Stimulated activated naive CD8-positive, alpha-beta T cell treated with anti-CD3 and anti-CD28 coated beads, Interleukin-15, Interleukin-2, amounts not matched to agents 100 U/mL and 50 U/mL, for 24 hours (primary cell): ENCODE results near the gene SEMA3E.
"Not testable (repeated sequence)": the region's sequence is repeated elsewhere in the genome, so short reads cannot be mapped to it uniquely, and the experiment has no call there.

Experiments used
- ATAC-seq: fragments of 150-1000 bp; cut with Tn5 transposase; one replicate; pipeline ENCODE4 v1.10.0; 2021
- DNase-seq: peaks from one replicate; pipeline ENCODE4 v3.0.0; 2021

SEMA3E gene

DNA sequence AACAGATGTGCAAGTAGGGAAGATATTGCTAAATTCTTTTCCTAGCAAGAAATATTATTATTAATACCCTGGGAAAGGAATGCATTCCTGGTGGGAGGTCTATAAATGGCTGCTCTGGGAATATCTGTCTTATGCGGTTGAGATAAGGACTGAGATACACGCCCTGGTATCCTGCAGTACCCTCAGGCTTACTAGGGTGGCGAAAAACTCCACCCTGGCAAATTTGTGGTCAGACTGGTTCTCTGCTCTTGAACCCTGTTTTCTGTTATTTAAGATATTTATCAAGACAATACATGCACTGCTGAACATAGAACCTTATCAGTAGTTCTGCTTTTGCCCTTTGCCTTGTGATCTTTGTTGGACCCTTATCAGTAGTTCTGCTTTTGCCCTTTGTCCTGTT, 96.4 kb downstream of the SEMA3E start:
- not testable (repeated sequence) for ATAC-seq, DNase-seq

DNA sequence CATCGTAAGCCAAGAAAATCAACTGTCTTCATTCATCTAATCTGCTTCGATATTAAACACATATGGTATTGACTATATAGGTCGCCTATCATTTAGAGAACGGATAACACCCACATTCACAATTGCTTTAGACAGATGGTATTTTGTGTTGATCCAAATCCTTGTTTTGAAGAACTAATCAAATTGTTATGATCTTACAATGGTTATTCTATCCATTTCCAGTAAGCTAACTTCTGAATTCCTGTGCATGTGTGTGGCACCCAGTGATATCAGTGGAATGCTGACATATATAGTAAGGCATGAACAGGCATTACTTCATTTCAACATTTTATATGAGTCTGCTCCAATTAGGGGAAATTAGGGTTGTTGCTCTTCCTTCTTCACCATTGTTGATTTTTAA, 98.8 kb downstream of the SEMA3E start:
- no peak for ATAC-seq

DNA sequence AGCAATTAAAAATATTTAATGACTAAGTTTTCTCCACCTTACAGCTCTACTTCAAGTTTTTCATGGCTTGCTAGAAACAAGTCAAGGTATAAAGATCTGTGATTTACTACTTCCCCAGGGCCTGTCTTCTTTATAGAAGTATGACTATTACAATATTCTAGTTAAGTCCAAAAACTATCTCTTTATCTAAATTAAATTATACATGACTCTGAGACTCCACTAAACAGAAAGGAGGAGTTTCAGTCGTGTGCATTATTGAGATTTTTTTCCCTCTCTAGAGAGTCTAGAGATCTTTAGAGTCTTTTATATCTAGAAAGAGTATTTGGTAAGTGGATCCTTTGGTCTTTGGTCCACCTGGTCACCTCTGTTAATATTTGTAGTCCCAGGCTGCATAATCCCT, 100.7 kb downstream of the SEMA3E start:
- DNase-seq (no peak), ATAC-seq (no peak)

More for the DNA sequence above, 98.8 kb downstream of the SEMA3E start:
- DNase-seq = no peak

DNA sequence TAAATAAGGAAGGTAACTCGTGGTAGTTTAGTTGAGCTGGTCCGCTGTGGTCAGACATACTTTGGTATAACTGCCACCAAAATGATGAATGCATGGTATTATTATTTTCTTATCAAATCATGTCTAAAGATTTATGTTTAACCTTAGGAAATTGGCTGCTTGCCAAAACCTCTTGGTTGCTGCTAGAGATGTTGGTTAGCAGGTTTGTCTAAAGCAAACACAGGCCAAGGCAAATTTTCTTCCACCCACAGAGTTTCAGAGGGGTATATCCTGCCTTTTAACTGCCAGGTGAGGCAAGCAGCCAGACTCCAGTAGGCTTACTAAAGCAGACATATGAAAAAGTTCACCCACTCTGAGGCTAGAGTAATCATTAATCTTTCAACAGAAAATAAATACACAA, 101.4 kb downstream of the SEMA3E start:
- no peak for ATAC-seq
- no peak for DNase-seq

DNA sequence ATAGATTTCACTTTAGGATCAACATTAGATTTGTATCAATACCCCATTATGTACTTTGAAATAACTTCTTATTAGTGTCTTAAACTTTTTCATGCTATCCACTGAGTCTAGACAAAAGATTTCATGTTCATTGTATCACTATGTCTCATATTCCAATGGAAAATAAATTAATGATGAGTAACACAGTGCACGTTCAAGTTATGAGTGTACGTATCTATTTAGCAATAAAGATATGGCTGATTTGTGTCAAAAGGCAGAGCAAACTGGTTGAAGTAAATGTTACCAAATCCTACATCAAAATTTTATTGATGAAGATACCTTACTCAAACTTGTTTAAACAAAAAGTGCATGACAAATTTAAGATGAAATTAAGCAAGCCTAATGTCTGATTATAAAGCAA, 102.4 kb downstream of the SEMA3E start:
- ATAC-seq = no peak
- no peak for DNase-seq

DNA sequence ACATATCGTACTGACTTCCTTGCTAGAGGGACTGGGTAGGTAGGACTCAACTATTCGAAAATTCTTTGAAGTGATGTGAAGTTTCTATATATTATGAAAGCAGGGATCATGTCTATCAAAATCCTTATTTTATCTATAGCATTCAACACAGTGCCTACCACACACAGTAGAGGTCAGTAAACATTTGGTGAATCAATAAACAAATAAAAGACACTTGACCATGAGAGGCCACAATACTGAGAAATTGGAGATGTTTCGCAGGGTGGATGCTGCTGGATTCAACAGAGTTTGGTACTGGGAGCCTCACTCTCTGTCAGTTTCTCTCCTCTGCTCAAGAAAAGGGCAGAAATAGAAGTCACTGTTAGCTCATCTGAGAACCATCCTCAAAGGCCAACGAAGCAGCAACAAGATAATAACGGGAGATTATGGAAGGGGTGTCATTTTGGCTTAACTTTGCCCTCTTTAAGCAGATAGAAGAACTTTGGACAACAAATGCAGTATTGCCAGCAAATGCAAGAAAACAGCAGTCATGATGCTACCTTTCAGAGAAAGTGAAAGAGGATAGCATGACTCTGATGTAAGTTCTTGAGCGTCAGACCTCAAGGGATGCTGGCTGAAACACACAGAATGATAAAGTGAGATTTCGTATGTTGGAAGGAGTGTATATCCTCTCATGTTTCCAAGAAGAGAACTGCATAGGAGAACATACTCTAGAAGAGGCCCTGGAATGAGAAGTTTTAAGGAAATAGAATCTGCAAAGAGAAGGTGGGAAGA, 107.6 kb downstream of the SEMA3E start:
- DNase-seq (no peak), ATAC-seq (no peak)

DNA sequence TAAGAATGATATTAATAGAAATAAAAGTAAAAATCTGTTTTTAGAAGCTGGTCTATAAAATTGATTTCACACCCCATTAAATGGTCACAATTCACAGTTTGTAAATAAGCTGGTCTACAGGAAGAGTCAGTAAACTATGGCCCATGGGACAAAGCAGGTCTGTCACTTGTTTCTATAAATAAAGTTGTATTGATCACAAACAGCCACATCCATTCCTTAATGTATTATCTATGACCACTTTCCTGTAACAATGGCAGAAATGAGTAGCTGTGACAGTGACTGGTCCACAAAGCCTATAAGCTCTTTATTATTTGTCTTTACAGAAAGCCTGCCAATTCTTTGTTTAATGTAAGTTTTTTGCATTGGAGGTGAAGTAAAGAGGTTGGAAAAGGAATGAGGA, 114.5 kb downstream of the SEMA3E start:
- ATAC-seq (no peak), DNase-seq (no peak)

DNA sequence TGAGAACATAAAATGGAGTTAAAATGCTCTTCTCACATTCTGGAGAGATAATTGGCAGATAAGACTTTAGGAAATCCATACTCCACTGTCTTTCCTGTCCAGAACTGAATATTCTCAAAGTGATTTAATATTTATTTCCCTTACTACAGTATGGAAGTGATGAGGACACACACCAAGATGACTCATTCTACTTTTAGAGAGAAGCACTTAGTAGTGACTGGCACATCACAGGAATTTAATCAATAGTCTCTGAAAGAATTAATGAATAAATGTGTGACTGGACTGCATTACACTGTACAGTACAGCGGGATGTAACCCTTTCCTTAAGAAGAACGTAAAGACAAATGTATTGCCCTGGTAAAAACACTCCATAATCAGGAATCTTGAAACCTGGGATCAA, 116.7 kb downstream of the SEMA3E start:
- no peak for ATAC-seq
- no peak for DNase-seq

DNA sequence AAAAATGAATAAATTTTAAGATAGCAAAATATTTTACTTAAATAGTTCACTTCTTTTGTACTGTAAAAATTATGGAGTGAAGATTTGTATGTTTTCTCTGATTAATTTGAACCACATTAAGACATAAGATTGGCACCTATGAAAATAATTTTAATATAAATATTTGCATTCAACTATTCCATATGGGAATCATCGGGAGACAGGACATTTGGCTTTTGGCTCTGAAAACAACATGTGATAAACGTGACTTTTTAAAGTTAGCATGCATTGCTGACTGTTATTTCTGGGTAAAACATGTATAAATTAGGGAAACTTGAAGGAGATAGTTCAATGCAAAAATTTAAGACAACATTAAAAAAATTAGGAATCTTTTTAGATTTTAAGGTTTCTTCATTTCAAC, 117.2 kb downstream of the SEMA3E start:
- no peak for ATAC-seq
- no peak for DNase-seq

DNA sequence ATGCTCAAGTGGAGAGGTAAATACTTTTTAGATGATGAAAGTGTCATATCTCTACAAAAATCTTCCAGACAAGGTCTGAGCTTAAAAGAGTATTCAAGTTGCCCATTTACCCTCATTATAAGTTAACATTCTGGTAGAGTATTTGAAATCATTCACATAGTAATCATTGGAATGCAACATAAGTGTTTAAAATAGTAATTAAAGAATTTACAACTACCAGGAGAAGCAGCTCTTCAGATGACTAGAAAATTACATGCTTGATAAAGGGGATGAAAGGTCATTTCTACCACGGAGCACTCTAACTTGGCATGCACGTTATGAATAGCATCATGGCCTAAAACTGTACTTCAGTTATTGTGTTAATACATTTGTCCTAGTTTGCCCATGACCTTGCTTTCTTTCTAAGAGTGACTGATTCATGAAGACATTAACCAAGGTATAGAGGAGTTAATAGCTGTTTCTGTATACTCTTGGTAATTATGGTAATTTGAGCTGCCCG, 120.0 kb downstream of the SEMA3E start:
- DNase-seq (no peak), ATAC-seq (no peak)

DNA sequence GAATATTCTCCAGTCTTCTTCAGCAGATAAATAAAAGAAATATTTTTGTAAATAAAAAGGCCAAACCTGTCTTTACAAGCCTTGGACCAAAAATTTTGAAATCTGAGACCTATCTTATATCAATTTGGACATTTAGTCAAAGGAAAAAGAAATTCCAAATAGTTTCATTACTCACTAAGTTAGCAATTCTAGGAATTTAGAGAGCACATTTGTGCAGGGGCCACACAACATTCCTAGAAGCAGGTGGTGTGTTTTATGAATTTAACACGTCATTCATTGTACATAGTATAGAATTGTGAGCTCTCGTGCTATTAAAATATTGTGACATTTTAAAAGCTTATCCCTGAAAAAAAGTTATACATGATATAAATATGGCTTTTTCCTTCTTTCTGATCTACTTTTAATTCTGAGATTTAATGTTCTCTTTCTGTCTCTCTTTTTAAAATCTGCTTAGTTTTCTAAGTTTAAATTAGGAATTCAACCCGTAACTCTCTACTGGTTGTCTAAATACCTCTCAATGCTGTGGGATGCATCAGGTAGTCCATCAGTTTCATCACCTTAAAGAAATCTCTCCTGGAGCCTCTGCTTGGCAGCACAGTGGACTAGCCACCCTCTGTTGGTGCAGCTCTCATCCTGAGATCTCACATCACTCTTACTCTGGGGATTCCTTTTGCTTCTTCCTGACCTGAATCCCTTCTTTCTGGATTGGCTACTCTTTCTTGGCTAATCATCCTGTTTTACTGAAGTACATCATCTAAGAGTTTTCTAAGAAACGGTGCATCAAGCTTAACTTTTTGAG, 124.5 kb downstream of the SEMA3E start:
- no peak for DNase-seq
- ATAC-seq = no peak

DNA sequence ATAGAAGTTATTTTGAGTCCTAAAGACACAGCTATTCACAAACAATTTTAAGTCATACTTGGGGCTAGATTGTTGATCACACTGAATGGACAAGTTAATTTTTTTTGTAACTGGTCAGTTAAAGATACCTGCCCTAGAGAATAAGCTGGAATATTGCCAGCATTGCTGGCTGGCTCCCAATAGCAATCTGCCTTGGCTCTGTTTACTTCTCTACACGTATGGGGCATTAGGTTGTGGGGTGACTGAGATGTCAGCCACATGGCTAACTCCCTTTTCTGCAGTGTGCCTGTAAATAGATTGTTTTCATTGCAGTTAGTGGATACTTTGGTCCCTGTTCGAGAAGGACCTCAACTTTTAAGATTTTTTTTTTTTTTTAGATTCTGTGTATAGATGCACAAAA, 128.2 kb downstream of the SEMA3E start:
- ATAC-seq = no peak
- no peak for DNase-seq

DNA sequence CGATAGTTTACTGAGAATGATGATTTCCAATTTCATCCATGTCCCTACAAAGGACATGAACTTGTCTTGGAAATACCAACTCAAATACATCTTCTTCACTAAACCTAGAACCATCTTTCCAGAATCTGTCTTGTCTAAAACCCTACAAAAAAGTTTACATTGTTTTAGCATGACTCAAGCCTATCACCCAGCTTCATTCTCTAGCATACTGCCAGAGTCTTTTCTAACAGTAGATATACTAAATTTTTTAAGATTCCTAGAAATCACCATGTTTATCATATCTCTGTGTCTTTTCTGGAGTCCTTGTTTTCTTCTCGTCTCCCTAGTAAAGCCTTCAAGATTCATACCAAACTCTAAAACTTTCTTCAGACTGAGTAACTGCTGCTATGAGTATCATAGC, 129.7 kb downstream of the SEMA3E start:
- ATAC-seq (no peak), DNase-seq (no peak)

DNA sequence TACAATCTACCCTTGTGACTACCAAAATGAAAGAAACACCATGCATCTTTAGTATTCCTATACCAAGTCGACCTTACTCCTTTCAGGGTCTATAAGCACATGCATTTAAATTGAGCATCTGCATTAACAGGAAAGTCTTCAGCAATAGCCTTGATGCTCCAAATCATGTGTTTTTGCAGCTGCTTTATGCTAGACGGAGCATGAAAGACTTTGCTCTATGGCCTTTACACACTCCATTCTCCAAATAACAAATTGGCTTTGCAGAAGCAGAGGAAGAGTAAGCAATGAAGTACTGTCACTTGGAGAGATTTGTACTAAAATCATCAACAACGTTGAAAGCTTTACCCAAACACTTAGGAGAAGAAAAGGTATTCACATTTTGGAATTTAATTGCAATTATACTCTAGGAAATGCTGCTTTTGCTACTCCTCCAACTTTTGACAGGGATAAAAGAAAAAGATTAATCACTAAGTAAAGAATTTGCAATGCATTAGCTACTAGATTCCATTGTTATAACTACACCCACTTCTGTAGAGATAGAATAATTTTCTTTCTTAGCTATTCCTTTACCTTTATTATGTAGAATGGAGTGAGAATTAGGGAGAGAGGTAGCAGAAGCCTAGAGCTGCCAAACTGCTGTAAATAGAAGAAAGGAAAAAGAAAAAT, 131.8 kb downstream of the SEMA3E start:
- DNase-seq = no peak
- ATAC-seq = no peak

DNA sequence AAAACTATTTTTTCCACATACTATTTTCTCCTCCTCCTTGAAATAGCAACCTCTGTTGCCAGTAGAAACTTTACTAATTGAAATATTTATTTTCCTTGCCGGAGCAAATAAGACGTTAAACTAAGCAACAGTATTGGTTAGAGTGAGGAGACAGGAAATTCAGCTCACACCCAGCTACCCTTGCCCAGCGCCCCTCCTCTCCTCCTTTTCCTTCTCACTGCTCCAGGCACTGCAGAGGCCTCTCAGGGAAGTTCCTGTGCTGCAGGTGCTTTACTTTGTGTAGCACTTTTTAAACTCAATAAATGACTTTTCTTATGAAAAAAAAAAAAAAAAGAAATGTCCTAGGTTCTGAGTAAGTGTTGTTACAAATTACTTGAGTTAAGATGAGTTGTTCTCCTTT, 134.0 kb downstream of the SEMA3E start:
- DNase-seq (no peak), ATAC-seq (no peak)

DNA sequence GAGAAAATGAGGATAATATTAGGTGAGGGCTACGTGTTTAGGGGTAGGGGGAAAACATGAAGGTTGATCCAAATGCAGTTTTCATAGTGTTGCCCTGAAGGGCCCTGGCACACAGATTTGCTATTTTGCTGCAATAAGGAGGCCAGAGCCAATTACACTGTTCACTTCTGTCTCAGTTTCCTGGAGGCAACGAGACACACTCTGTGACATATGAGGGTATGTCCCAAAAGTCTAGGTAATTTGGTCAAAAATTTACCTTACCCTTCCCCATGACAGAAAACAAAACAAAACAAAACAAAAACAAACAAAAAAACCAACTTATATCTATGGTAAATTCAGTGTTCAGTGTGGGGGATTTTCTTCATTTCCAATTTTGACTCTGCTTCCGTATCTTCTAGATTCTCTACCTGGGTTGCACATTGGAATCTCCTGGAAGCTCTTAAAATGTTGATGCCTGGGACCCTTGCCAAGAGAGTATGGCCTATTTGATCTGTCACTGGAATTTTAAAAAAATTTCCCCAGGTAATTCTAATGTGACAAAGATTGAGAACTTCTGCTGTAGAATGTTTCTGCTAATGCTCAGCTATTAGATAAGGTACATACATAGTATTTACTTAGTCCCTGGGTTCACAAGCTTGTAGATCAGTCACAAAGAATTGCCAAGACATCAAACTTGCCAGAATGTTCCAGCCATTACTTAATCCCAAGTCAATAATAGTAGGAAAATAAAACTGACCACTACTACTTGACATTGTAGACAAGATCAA, 139.5 kb downstream of the SEMA3E start:
- DNase-seq (no peak), ATAC-seq (no peak)

DNA sequence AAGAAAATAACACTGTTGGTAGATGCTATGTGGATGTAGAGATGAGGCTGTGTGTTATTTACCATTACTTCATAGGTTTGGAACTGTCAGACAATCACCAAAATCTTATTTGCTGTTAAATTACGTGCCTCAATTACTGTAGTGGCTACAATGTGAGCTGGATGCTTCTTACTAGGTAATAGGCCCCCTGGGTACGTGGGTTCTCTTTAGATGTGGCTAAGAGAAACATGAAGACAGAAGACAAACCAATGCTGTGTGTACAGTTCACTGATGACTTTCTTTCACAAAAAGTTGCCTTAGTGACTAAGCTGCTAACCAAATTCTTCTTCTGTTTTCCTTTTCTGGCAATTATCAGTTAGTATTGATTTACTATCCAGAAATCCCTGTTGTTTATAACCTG, 144.6 kb downstream of the SEMA3E start:
- DNase-seq = no peak
- ATAC-seq = no peak

DNA sequence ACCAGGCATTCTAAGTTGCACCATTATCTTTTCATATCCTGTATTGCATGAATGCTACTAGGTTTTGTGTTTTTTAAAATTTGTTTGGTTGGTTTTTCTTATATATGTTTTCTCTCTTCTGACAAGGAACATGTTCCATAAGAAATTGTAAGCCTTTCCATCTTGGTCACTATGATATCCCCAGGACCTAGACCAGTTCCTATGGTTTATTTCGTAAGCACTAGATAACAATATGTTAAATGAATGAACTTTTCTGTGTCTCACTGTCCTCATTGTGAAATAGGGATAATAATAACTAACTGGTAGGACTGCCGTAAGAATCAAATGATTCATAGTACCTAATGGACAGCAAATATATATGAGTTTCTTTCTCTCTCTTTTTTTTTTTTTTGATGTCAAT, 146.3 kb downstream of the SEMA3E start:
- DNase-seq (no peak), ATAC-seq (no peak)

DNA sequence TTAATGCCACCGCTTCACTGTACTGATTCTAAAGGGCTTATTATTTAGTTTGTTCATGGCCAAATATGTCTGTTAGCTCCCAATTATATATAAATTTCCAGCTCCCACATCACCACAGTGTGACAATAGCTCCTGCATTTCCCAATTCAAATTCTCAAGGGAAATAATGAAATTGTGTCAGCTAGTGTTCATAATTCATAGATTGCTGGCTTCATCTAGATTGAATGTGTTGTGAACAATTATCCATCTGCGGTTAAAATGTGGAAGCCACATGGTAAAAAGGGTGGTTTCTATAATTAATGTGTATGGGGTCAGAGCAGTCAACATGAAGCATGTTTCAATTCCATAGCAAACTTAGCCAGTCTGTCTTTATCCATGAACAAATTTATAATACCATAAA, 154.3 kb downstream of the SEMA3E start:
- no peak for ATAC-seq
- no peak for DNase-seq

DNA sequence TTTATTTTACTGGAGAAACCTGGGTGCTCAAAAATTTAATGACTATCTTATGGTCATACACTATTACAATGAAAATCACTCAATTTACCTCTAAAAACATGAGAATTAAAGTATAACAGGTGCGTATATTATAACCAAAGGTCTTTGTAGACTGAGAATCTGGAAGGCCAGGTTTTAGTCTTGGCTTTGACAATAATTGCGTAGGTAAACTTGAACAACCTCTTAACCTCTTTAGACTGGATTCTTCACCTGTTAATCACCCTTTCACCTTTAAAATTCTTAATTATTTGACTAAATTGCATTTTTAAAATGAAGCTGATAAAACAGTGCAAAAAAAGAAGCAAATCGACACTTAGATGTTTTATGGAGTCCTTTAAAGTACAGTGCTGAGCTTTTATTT, 156.1 kb downstream of the SEMA3E start:
- ATAC-seq (no peak), DNase-seq (no peak)

DNA sequence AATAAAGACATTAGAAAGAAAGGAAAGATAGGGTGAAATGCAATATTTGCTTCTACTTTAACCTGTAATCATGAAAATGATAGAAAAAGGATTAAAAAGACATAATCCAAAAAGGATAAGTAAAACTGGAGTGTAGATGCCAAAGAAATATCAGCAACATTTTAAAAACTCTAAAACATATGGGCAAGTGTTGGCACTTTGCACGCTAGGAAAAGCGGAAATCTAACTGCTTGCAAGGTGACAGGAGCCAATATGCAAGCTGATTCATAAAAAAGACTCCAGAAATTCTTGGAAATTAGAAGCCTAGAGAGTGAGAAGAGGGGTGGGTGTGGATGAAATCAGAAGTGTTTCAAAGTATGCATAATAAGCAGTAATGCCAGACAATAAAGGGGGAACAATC, 161.1 kb downstream of the SEMA3E start:
- ATAC-seq (no peak), DNase-seq (no peak)

DNA sequence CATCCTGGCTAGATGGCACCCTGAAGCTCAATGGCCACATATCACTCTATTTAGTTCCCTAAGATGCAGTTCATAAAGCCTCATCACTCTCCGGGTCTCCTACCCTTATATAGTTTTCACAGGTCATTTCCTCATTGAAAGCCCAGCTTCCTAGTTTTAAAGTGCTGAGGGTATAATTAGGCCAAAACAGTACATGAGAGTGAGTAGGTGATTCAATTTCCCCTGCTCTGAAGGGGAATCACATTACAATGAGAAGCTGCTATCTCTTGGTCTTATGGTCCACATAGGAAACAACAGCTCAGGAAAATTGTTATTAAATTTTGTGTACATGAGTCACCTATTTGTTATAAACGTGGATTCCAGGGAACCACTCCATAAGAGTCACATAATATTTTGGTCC, 162.0 kb downstream of the SEMA3E start:
- no peak for DNase-seq
- no peak for ATAC-seq
